Esophagus squamous epithelium (tissue), 5 donors: ENCODE measurements around the gene TASL. TPM values are rescaled to one million over a fixed set of nuclear protein-coding genes. Genes with fewer than 3 reads are reported as not detected.
"Not testable (repeated sequence)": the region's sequence is repeated elsewhere in the genome, so short reads cannot be mapped to it uniquely, and the experiment has no call there.

Experiments
- DNase-seq: peaks from one replicate; lab custom pipeline; 2025; lab: John Stamatoyannopoulos, UW
- H3K27ac ChIP-seq, 4 donors: fragments of 200-600 bp; sonication (generic); one replicate each; pipeline ENCODE4 v1.5.1; 2016 to 2019; ENCODE audit warnings: mild to moderate bottlenecking in 1 of 4
- H3K27me3 ChIP-seq, 4 donors: fragments of 200-600 bp; sonication (generic); 1 replicate in 3 of 4; 2 replicates in 1 of 4; pipeline versions ENCODE4 v1.5.1 to v1.6.0; 2017 to 2021; ENCODE audit warnings: antibody characterized with exemption in 1 of 4
- H3K36me3 ChIP-seq, 3 donors: fragments of 200-600 bp; sonication (generic); one replicate each; pipeline ENCODE4 v1.5.1; 2016 to 2019
- H3K4me1 ChIP-seq, 3 donors: fragments of 200-600 bp; sonication (generic); one replicate each; pipeline ENCODE4 v1.5.1; 2017 to 2019
- H3K4me3 ChIP-seq, 4 donors: fragments of 200-600 bp; sonication (generic); 1 replicate in 3 of 4; 2 replicates in 1 of 4; pipeline ENCODE4 v1.5.1; 2016 to 2019; ENCODE audit warnings: mild to moderate bottlenecking in 2 of 4, moderate library complexity in 1 of 4
- H3K9me3 ChIP-seq, 3 donors: fragments of 200-600 bp; sonication (generic); one replicate each; pipeline ENCODE4 v1.5.1; 2016 to 2019
- POLR2A ChIP-seq, 4 donors: fragments of 450-650 bp; IDR thresholded peaks; one replicate each; pipeline ENCODE4 v1.6.1; 2017; ENCODE audit warnings: antibody characterized with exemption in 4 of 4, mild to moderate bottlenecking in 4 of 4, moderate library complexity in 3 of 4
- WGBS, 2 donors: methylation state at CpG; one replicate each; pipeline ENCODE4 v1.1.5; 2018; 5-methylcytosine and 5-hydroxymethylcytosine counted together
- intact Hi-C: fragments of 100-400 bp; cut with DNase I; formaldehyde crosslinking; loops from one replicate; pipeline ENCODE4 v1.15.0; 2022
- total RNA-seq, 4 donors: library from RNA; depleted of rRNA; stranded (reverse); fragments of >200 nt; gene quantifications; one replicate each; pipeline ENCODE4 v1.1.0, GENCODE V29; 2016
- TF ChIP-seq, protein P1 (sequence below), 6 experiments: fragments of 450-650 bp in 4 of 6; fragments of 200-600 bp in 2 of 6; sonication (generic) in 2 of 6; IDR thresholded peaks; one replicate each; pipeline ENCODE4 v1.5.1; 2016 to 2019; ENCODE audit warnings: antibody characterized with exemption in 6 of 6, mild to moderate bottlenecking in 4 of 6, moderate library complexity in 4 of 6
- donor health status: DM: yes; HTN: yes; CAD: no.

Gene TASL
- total RNA-seq, 4 donors from 2014 or later, result 0.31 to 1.6 (median 0.57) TPM; not detected in 1

GRCh38 chrX:30570505-30570904 is 7.1 kb downstream of the TASL start:
- DNase-seq, result no peak
- no peaks in the 10 kb centered on the region for H3K27me3 ChIP-seq
- H3K4me1 ChIP-seq, result no peaks in the 10 kb centered on the region
- H3K27ac ChIP-seq, result no peak overlapping the region
- no peak for TF ChIP-seq POLR2A (IDR thresholded peaks at IDR 0.05)
- TF ChIP-seq, protein P1, sequence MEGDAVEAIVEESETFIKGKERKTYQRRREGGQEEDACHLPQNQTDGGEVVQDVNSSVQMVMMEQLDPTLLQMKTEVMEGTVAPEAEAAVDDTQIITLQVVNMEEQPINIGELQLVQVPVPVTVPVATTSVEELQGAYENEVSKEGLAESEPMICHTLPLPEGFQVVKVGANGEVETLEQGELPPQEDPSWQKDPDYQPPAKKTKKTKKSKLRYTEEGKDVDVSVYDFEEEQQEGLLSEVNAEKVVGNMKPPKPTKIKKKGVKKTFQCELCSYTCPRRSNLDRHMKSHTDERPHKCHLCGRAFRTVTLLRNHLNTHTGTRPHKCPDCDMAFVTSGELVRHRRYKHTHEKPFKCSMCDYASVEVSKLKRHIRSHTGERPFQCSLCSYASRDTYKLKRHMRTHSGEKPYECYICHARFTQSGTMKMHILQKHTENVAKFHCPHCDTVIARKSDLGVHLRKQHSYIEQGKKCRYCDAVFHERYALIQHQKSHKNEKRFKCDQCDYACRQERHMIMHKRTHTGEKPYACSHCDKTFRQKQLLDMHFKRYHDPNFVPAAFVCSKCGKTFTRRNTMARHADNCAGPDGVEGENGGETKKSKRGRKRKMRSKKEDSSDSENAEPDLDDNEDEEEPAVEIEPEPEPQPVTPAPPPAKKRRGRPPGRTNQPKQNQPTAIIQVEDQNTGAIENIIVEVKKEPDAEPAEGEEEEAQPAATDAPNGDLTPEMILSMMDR (IDR thresholded peaks at IDR 0.05), result peak; percentile 23 to 63 (median 46)
- WGBS, 2 donors, result 46% methylated on average over 1 of the region's 1 CpG; no CpG with 5 or more reads in 1 of the 2 donors
- H3K9me3 ChIP-seq, result no peaks in the 10 kb centered on the region
- no peak overlapping the region for H3K4me3 ChIP-seq
- H3K36me3 ChIP-seq, result no peaks in the 10 kb centered on the region
- intact Hi-C loops, result no loop called here

GRCh38 chrX:30568136-30568535 is 9.4 kb downstream of the TASL start:
- Histone ChIP-seq H3K27me3 (no peaks in the 10 kb centered on the region), H3K36me3 (no peaks in the 10 kb centered on the region), H3K4me1 (no peaks in the 10 kb centered on the region), H3K4me3 (no peak overlapping the region), H3K27ac (no peak overlapping the region), H3K9me3 (no peaks in the 10 kb centered on the region)
- TF ChIP-seq, protein P1 (IDR thresholded peaks at IDR 0.05), result no peak
- no peak for TF ChIP-seq POLR2A (IDR thresholded peaks at IDR 0.05)
- WGBS, 2 donors, result 69 to 78% methylated on average over 4 of the region's 4 CpGs
- intact Hi-C loops, result no loop called here
- DNase-seq, result no peak

GRCh38 chrX:30563070-30563469 is 14.5 kb downstream of the TASL start:
- 45 to 74% methylated on average over 4 to 5 of the region's 5 CpGs for WGBS, 2 donors
- H3K4me3 ChIP-seq, H3K27me3 ChIP-seq, intact Hi-C loops, H3K4me1 ChIP-seq, H3K36me3 ChIP-seq, H3K9me3 ChIP-seq, H3K27ac ChIP-seq, DNase-seq: not testable (repeated sequence)

GRCh38 chrX:30561191-30561590 is 16.4 kb downstream of the TASL start:
- no peaks in the 10 kb centered on the region for H3K9me3 ChIP-seq
- no peak for DNase-seq
- no peaks in the 10 kb centered on the region for H3K27me3 ChIP-seq
- intact Hi-C loops, result no loop called here
- no peak for TF ChIP-seq POLR2A (IDR thresholded peaks at IDR 0.05)
- TF ChIP-seq, protein P1 (IDR thresholded peaks at IDR 0.05), result no peak
- no peak overlapping the region for H3K27ac ChIP-seq
- no peaks in the 10 kb centered on the region for H3K4me1 ChIP-seq
- WGBS, 2 donors, result 50 to 62% methylated on average over 2 of the region's 2 CpGs
- no peaks in the 10 kb centered on the region for H3K36me3 ChIP-seq
- no peak overlapping the region for H3K4me3 ChIP-seq

DNA sequence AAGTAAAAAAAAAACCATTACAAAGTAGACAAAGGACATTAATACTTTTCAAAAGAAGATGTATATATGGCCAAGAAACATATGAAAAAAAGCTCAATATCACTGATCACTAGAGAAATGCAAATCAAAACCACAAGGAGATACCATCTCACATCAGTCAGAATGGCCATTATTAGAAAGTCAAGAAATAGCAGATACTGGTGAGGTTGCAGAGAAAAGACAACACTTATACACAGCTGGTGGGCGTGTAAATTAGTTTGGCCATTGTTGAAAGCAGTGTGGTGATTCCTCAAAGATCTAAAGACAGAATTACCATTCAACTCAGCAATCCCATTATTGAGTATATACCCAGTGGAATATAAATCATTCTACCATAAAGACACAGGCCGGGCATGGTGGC is 39.3 kb downstream of the TASL start:
- WGBS, 2 donors, result 76 to 78% methylated on average over 2 of the region's 2 CpGs
- intact Hi-C loops, result no loop called here
- Histone ChIP-seq H3K27ac (no peak overlapping the region), H3K27me3 (no peaks in the 10 kb centered on the region), H3K4me3 (no peak overlapping the region), H3K9me3 (no peaks in the 10 kb centered on the region), H3K4me1 (no peaks in the 10 kb centered on the region), H3K36me3 (no peaks in the 10 kb centered on the region)
- no peak for TF ChIP-seq POLR2A (IDR thresholded peaks at IDR 0.05)
- no peak for DNase-seq

DNA sequence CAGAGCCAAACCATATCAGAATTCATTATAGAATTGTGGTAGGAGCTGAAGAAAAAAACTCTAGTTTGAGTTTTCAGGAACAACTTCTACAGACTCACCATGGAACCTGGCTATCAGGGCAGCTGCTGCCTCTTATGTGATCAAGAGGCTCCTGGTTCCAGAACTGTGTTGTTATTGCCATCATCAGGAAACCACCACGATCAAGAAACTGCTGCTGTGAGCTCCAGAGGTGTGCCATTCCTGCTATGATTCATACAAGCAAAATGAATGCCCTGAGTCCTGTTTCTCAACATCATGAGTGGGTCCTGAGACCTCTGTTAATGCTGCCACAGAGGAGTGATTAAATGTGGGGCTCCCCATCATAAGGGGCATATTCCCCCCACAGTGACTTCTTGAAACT is 43.7 kb downstream of the TASL start:
- Histone ChIP-seq H3K27me3 (no peaks in the 10 kb centered on the region), H3K27ac (no peak overlapping the region), H3K36me3 (no peaks in the 10 kb centered on the region), H3K9me3 (no peaks in the 10 kb centered on the region), H3K4me3 (no peak overlapping the region), H3K4me1 (no peaks in the 10 kb centered on the region)
- intact Hi-C loops, result no loop called here
- no peak for DNase-seq
- WGBS, 2 donors, result 20% methylated on average over 1 of the region's 1 CpG; no CpG with 5 or more reads in 1 of the 2 donors
- TF ChIP-seq, protein P1 (IDR thresholded peaks at IDR 0.05), result no peak
- no peak for TF ChIP-seq POLR2A (IDR thresholded peaks at IDR 0.05)
